Aorta (tissue), 5 donors: ENCODE measurements around the gene CLDND2. TPM values are rescaled to one million over a fixed set of nuclear protein-coding genes. Genes with fewer than 3 reads are reported as not detected.
"Not testable (repeated sequence)": the region's sequence is repeated elsewhere in the genome, so short reads cannot be mapped to it uniquely, and the experiment has no call there.

Experiments used
- ATAC-seq: fragments of 200-7000 bp; cut with Tn5 transposase; one replicate; pipeline ENCODE4 v1.9.1; 2022; ENCODE audit warnings: moderate library complexity; ENCODE audit not compliant: low FRiP score
- DNase-seq, 2 donors: peaks; one replicate each; pipeline ENCODE4 v3.0.0-alpha.2; 2020
- H3K27ac ChIP-seq, 2 donors: one replicate each; pipeline ENCODE4 v1.5.1; 2013; ENCODE audit warnings: low read length in 2 of 2, mild to moderate bottlenecking in 2 of 2, moderate library complexity in 2 of 2, control low read depth in 1 of 2, inconsistent platforms in 1 of 2, low read depth in 1 of 2
- H3K27me3 ChIP-seq, 2 donors: one replicate each; pipeline ENCODE4 v1.6.1; 2013; ENCODE audit warnings: control low read depth in 1 of 2, low read length in 1 of 2, mild to moderate bottlenecking in 1 of 2, moderate library complexity in 1 of 2; ENCODE audit not compliant: insufficient read depth in 2 of 2, control insufficient read depth in 1 of 2
- H3K36me3 ChIP-seq, 2 donors: one replicate each; pipeline ENCODE4 v1.6.1; 2013; ENCODE audit warnings: control low read depth in 1 of 2, low read length in 1 of 2, mild to moderate bottlenecking in 1 of 2; ENCODE audit not compliant: insufficient read depth in 2 of 2, control insufficient read depth in 1 of 2
- H3K4me1 ChIP-seq, 2 donors: one replicate each; pipeline ENCODE4 v1.6.1; 2013; ENCODE audit warnings: low read length in 2 of 2, control low read depth in 1 of 2, mild to moderate bottlenecking in 1 of 2, moderate library complexity in 1 of 2; ENCODE audit not compliant: insufficient read depth in 2 of 2, control insufficient read depth in 1 of 2
- H3K4me3 ChIP-seq, 2 donors: one replicate each; pipeline ENCODE4 v1.5.1; 2013; ENCODE audit warnings: low read length in 2 of 2, control low read depth in 1 of 2, mild to moderate bottlenecking in 1 of 2
- H3K9me3 ChIP-seq: one replicate; pipeline ENCODE4 v1.6.1; 2013; ENCODE audit warnings: mild to moderate bottlenecking, low read length; ENCODE audit not compliant: control insufficient read depth
- WGBS, 2 donors: extraction: QIAGEN DNeasy Blood & Tissue Kit; methylation state at CpG; one replicate each; pipeline ENCODE4 v1.1.7; 2013; 5-methylcytosine and 5-hydroxymethylcytosine counted together
- intact Hi-C, 2 donors: fragments of 100-400 bp; cut with DNase I; formaldehyde crosslinking; loops; one replicate each; pipeline versions ENCODE4 v1.14.2 to v1.15.0; 2022
- long read RNA-seq, 2 donors: library from polyadenylated mRNA; unstranded; transcript quantifications; one replicate each; pipeline ENCODE4 v2.0.0, GENCODE V29; 2020 to 2021
- polyA plus RNA-seq, 2 donors: library from polyadenylated mRNA; stranded (reverse); fragments of 200-250 nt; gene quantifications; one replicate each; pipeline ENCODE4 v1.2.3, GENCODE V29; 2013
- total RNA-seq, 2 donors: library from RNA; stranded (reverse); fragmentation: NEBNext Ultra II Directional; extraction: Animal tissue kit (Norgen Biotek cat#: 25700); gene quantifications; one replicate each; pipeline ENCODE4 v1.2.1, GENCODE V29; 2021
- donor health status: healthy with polysubstance abuse.
- donor health status: Bipolar disorder and iron deficiency.
- donor health status: DM: no; HTN: no; CAD: no.
- donor health status: DM: no; HTN: no; CAD: no.
- donor health status: DM: yes; HTN: yes; CAD: no.

CLDND2 gene
- total RNA-seq (under 1 TPM in 1 of 2 donors, not detected in 1; 0.87 TPM), polyA plus RNA-seq (1 to 10 TPM; 2.0 to 3.5 TPM)
- long read RNA-seq, donor 1 = 0 reads
- long read RNA-seq, donor 2, partial matches to known transcripts = 1 of 1 reads
- long read RNA-seq, donor 2, other reads (novel, unspliced or antisense) = 0 of 1 reads

GRCh38 chr19:51368366-51369282 lies at the start of gene CLDND2:
Gene CLDND2 (minus strand): TSS chr19:51369003. CDS start chr19:51368577, 426 bp downstream.
- no peaks in the 10 kb centered on the region for H3K36me3 ChIP-seq
- H3K27ac ChIP-seq = peak within 1 kb of the TSS in 1 of 2 donors; percentile 4
- ATAC-seq (peak; percentile 0), DNase-seq (no peak)
- 61% methylated on average over 22 to 23 of the region's 23 CpGs for WGBS, 2 donors
- peak within 1 kb of the TSS; percentile 4 to 65 for H3K4me3 ChIP-seq
- H3K27me3 ChIP-seq = no peaks in the 10 kb centered on the region
- H3K9me3 ChIP-seq = no peaks in the 10 kb centered on the region
- intact Hi-C loops = loop anchor here in 1 of 2 donors (5.0 kb wide), 1 partner anchor 334 kb away; no protein-coding TSS in a partner anchor
- H3K4me1 ChIP-seq = no peaks in the 10 kb centered on the region

DNA sequence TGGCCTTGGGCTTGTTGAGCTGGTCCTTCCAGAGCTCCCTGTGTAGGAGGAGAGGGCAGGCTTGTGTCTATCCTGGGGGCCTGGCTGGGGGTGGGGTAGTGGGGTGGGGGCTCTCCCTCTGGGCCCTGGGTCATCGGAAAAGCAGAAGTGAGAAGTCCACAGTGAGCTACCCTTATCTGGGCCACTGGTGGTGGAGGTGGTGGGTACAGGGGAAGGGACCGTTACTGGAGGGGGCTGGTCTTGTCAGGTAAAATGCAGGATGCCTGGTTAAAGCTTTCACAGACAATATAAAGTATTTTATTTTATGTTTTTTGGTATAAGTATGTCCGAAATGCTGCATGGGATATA lies 49.0 kb upstream of the CLDND2 start:
- Histone ChIP-seq H3K4me1 (no peaks in the 10 kb centered on the region), H3K36me3 (no peaks in the 10 kb centered on the region), H3K4me3 (no peak overlapping the region), H3K27me3 (no peaks in the 10 kb centered on the region), H3K9me3 (no peaks in the 10 kb centered on the region), H3K27ac (no peak overlapping the region)
- 67 to 84% methylated on average over 3 of the region's 3 CpGs for WGBS, 2 donors
- intact Hi-C loops = no loop called here
- DNase-seq (no peak), ATAC-seq (peak; percentile 9)

GRCh38 chr19:51417107-51417809 lies 48.5 kb upstream of the CLDND2 start, which contains the start of gene SIGLEC10:
Gene SIGLEC10 (minus strand): TSS chr19:51417642. CDS start chr19:51417581, 61 bp downstream.
- intact Hi-C loops = no loop called here
- Histone ChIP-seq H3K27me3 (no peaks in the 10 kb centered on the region), H3K4me1 (no peaks in the 10 kb centered on the region), H3K9me3 (no peaks in the 10 kb centered on the region), H3K4me3 (no peak within 1 kb of the TSS), H3K27ac (no peak within 1 kb of the TSS), H3K36me3 (no peaks in the 10 kb centered on the region)
- peak; percentile 19 for ATAC-seq
- WGBS, 2 donors = 60 to 66% methylated on average over 20 to 21 of the region's 21 CpGs
- DNase-seq = peak; percentile 80 to 84

GRCh38 chr19:51416422-51416821 lies 47.6 kb upstream of the CLDND2 start:
- H3K4me3 ChIP-seq, intact Hi-C loops, H3K27ac ChIP-seq, H3K36me3 ChIP-seq, H3K4me1 ChIP-seq, H3K9me3 ChIP-seq, ATAC-seq, H3K27me3 ChIP-seq: not testable (repeated sequence)
- DNase-seq = peak in 1 of 2 donors; percentile 52
- WGBS, 2 donors = 78% methylated on average over 10 to 15 of the region's 15 CpGs

DNA sequence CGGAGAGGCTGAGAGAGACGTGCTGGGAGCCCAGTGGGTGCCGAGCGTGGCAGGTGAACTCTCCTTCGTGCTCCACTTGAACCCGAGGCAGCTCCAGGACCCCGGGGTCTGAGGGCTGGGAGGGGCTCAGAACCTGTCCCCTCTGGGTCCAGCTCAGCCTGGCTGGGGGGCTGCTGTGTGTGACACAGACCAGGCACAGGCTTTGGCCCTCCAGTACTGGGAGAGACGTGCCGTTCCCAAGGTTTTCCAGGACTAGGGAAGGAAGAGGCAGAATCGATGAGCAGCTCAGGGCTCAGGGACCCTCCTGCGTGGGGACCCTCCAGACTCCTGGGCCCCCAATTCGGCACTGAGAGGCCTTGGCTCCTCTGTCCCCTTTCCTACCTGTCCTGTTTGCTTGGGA lies 46.4 kb upstream of the CLDND2 start:
- Histone ChIP-seq H3K27ac (no peak overlapping the region), H3K36me3 (no peaks in the 10 kb centered on the region), H3K4me3 (no peak overlapping the region), H3K27me3 (no peaks in the 10 kb centered on the region), H3K9me3 (no peaks in the 10 kb centered on the region), H3K4me1 (no peaks in the 10 kb centered on the region)
- intact Hi-C loops = no loop called here
- ATAC-seq = no peak
- WGBS, 2 donors = 83 to 86% methylated on average over 12 of the region's 12 CpGs
- DNase-seq = peak in 1 of 2 donors; percentile 57

- WGBS, 2 donors = 90 to 94% methylated on average over 15 of the region's 15 CpGs
- ATAC-seq (no peak), DNase-seq (peak in 1 of 2 donors; percentile 17)
- intact Hi-C loops = no loop called here
- Histone ChIP-seq H3K27me3 (no peaks in the 10 kb centered on the region), H3K36me3 (no peaks in the 10 kb centered on the region), H3K4me3 (no peak overlapping the region), H3K27ac (no peak overlapping the region), H3K9me3 (no peaks in the 10 kb centered on the region), H3K4me1 (no peaks in the 10 kb centered on the region)
Observed at GRCh38 chr19:51410950-51411748, 42.3 kb upstream of the CLDND2 start.

GRCh38 chr19:51407511-51408131 lies 38.8 kb upstream of the CLDND2 start:
- Histone ChIP-seq H3K9me3 (peaks cover 1% of the 10 kb centered on the region), H3K4me1 (no peaks in the 10 kb centered on the region), H3K27ac (no peak overlapping the region), H3K4me3 (no peak overlapping the region), H3K36me3 (no peaks in the 10 kb centered on the region), H3K27me3 (no peaks in the 10 kb centered on the region)
- ATAC-seq (no peak), DNase-seq (peak in 1 of 2 donors; percentile 7)
- 49 to 53% methylated on average over 6 of the region's 6 CpGs for WGBS, 2 donors
- intact Hi-C loops = no loop called here

DNA sequence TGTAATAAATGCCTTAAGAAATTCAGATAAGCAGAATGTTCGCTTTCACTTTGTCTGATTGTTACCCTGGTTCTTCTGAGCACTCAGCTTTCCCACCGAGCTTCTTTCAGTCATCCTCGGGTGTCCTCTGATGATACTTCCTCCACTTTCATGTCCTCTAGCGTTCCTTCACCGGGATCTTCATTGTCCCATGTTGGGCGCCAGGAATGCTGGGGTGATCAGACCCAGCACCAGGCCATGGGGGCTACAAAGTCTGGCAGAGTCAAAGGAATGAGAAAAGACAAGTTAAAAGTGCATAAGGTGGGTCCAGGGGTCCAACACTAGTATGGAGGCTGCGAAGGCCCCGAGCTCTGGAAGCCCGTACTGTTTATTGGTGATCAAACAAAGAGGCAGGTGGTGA lies 33.3 kb upstream of the CLDND2 start:
- H3K4me1 ChIP-seq = no peaks in the 10 kb centered on the region
- WGBS, 2 donors = 94 to 96% methylated on average over 9 of the region's 9 CpGs

More for the DNA sequence above, 33.3 kb upstream of the CLDND2 start:
- Histone ChIP-seq H3K27me3 (no peaks in the 10 kb centered on the region), H3K36me3 (no peaks in the 10 kb centered on the region), H3K27ac (no peak overlapping the region), H3K4me3 (no peak overlapping the region), H3K9me3 (peaks cover 4% of the 10 kb centered on the region)
- DNase-seq = peak in 1 of 2 donors; percentile 19
- no peak for ATAC-seq
- intact Hi-C loops = no loop called here
